ENCODE results near the gene BDNF. TPM values are rescaled to one million over a fixed set of nuclear protein-coding genes. Genes with fewer than 3 reads are reported as not detected.

Gene BDNF
- total and polyA plus RNA-seq, 12 donors = 0.16 to 19.1 (median 2.5) TPM

- H3K27me3 ChIP-seq = peaks cover 3 to 100% (median 53%) of the 10 kb centered on the region in 7 donors
- no peak for DNase-seq
Measured at GRCh38 chr11:27699926-27700350, 317 bp downstream of the BDNF start.

DNA sequence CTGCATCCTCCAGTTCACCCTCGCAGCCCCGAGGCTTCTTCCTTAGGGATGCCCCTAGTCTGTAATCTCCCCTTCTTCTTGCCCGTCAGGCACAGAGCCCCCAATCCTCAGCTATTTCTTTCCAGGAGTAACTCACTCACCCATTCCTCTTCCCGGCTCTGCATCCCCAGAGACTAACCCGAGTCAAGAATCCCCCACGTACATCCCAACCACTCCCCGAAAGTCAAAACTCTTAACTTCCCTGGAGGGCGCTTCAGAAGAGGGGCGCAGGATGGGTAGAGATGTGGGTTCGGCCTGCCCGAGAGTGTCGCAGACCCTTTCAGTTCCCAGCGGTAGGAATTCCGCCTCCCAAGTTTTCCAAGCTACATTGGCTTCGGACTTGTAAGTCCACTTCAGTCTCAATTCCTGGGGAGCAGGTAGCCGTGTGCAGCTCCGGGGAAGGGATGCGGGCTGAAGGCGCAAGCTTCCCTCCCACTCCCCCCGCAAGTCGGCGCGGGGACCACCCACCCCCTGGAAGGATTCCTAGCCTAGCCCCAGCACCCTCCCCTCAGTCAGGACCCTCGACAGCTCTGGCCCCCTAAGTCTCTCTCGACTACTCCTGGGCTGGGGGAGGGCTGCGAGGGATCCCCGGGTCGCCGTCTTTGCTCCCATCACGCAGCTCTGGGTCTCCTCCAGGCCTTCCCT, 871 bp downstream of the BDNF start:
- DNase-seq (no peak), ATAC-seq (peak in 7 of 8 donors; percentile 8 to 34 (median 19))
- no peaks in the 10 kb centered on the region for H3K9me3 ChIP-seq
- peaks cover 0 to 32% (median 21%) of the 10 kb centered on the region in 9 donors for H3K4me1 ChIP-seq
- peak overlapping the region in 4 of 10 donors; percentile 59 to 87 (median 71) for H3K27ac ChIP-seq
- TF ChIP-seq CTCF (IDR thresholded peaks at IDR 0.05) = no peak
- 1 to 2% methylated on average over 30 of the region's 30 CpGs for WGBS, 2 donors
- H3K4me3 ChIP-seq = peak overlapping the region; percentile 40 to 68 (median 61)
- no peaks in the 10 kb centered on the region for H3K36me3 ChIP-seq
- intact Hi-C loops (cut with DNase I) = loop anchor here in 8 of 10 donors (1.0 to 10.0 kb wide), 14 partner anchors 47 to 1635 kb away; no protein-coding TSS in a partner anchor
- H3K27me3 ChIP-seq = peaks cover 3 to 94% (median 53%) of the 10 kb centered on the region in 7 donors

More at GRCh38 chr11:27699926-27700350, 317 bp downstream of the BDNF start:
- Histone ChIP-seq H3K9me3 (no peaks in the 10 kb centered on the region), H3K4me1 (peaks cover 0 to 32% (median 21%) of the 10 kb centered on the region in 9 donors), H3K36me3 (no peaks in the 10 kb centered on the region), H3K4me3 (peak overlapping the region; percentile 40 to 68 (median 61)), H3K27ac (peak overlapping the region in 5 of 10 donors; percentile 46 to 87 (median 67))
- TF ChIP-seq CTCF (IDR thresholded peaks at IDR 0.05) = no peak
- peak in 4 of 8 donors; percentile 1 to 20 (median 10) for ATAC-seq
- intact Hi-C loops (cut with DNase I) = loop anchor here (1.0 to 10.0 kb wide), 19 partner anchors 48 to 1635 kb away; partner anchors contain the start of genes KIF18A (in 2 of the 10) and METTL15 (in 2 of the 10)
- WGBS, 2 donors = 1% methylated on average over 28 of the region's 28 CpGs

DNA sequence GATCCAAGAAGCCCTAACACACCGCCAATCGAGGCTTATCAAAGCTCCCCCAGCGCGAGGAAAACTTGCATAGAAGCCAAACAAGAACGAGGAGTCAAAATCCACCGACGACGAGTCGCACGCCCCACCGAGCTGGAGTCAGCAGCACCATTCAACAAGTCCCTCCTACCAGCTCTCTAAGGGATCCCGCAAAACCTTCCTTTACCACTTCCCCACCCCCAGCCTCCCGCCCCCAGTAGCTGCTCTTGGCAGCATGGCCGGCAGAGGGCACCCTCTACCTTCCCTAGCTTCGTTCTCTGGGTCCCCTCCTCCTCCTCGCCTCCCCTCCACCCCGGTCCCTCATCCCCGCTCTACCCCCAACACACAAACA, 1.4 kb downstream of the BDNF start:
- peak; percentile 57 to 84 (median 76) for TF ChIP-seq CTCF (IDR thresholded peaks at IDR 0.05)
- peak; percentile 77 to 78 for DNase-seq
- WGBS, 2 donors = 0% methylated on average over 18 of the region's 18 CpGs
- Histone ChIP-seq H3K27ac (peak overlapping the region in 7 of 10 donors; percentile 18 to 87 (median 75)), H3K27me3 (peaks cover 3 to 89% (median 53%) of the 10 kb centered on the region in 7 donors), H3K4me1 (peaks cover 0 to 32% (median 21%) of the 10 kb centered on the region in 9 donors), H3K36me3 (no peaks in the 10 kb centered on the region), H3K9me3 (no peaks in the 10 kb centered on the region), H3K4me3 (peak overlapping the region in 9 of 10 donors; percentile 55 to 68 (median 62))
- intact Hi-C loops (cut with DNase I) = loop anchor here in 8 of 10 donors (1.0 to 10.0 kb wide), 14 partner anchors 47 to 1636 kb away; no protein-coding TSS in a partner anchor
- peak; percentile 80 to 95 (median 92) for ATAC-seq

- 27 to 45% methylated on average over 2 of the region's 2 CpGs for WGBS, 2 donors
- no peak for TF ChIP-seq CTCF (IDR thresholded peaks at IDR 0.05)
- ATAC-seq = peak in 3 of 8 donors; percentile 17 to 46 (median 26)
Measured at GRCh38 chr11:27697679-27698275, 2.5 kb downstream of the BDNF start.

More at GRCh38 chr11:27697679-27698275, 2.5 kb downstream of the BDNF start:
- peaks cover 3 to 78% (median 47%) of the 10 kb centered on the region in 7 donors for H3K27me3 ChIP-seq
- no peak for DNase-seq
- H3K4me1 ChIP-seq = peaks cover 0 to 32% (median 21%) of the 10 kb centered on the region in 9 donors
- H3K9me3 ChIP-seq = no peaks in the 10 kb centered on the region
- H3K4me3 ChIP-seq = peak overlapping the region in 4 of 10 donors; percentile 62 to 68 (median 67)
- H3K36me3 ChIP-seq = no peaks in the 10 kb centered on the region
- intact Hi-C loops (cut with DNase I) = loop anchor here in 8 of 10 donors (2.0 to 10.0 kb wide), 13 partner anchors 45 to 1637 kb away; no protein-coding TSS in a partner anchor
- H3K27ac ChIP-seq = peak overlapping the region in 5 of 10 donors; percentile 70 to 87 (median 76)
